GM21576 (cell line): ENCODE measurements around the gene TM9SF2.
"Not testable (repeated sequence)": the region's sequence is repeated elsewhere in the genome, so short reads cannot be mapped to it uniquely, and the experiment has no call there.

Source experiments
- ATAC-seq: cut with Tn5 transposase; IDR thresholded peaks from one replicate; pipeline ENCODE4 v1.9.1; 2021; ENCODE audit warnings: mild to moderate bottlenecking, moderate library complexity; ENCODE audit not compliant: unreplicated experiment

Gene TM9SF2

DNA sequence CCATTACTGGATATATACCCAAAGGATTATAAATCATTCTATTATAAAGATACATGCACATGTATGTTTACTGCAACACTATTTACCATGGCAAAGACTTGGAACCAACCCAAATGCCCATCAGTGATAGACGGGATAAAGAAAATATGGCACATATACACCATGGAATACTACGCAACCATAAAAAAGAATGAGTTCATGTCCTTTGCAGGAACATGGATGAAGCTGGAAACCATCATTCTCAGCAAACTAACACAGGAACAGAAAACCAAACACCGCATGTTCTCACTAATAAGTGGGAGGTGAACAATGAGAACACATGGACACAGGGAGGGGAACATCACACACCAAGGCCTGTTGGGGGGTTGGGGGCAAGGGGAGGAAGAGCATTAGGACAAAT is 9.5 kb upstream of the TM9SF2 start:
- ATAC-seq: not testable (repeated sequence)

DNA sequence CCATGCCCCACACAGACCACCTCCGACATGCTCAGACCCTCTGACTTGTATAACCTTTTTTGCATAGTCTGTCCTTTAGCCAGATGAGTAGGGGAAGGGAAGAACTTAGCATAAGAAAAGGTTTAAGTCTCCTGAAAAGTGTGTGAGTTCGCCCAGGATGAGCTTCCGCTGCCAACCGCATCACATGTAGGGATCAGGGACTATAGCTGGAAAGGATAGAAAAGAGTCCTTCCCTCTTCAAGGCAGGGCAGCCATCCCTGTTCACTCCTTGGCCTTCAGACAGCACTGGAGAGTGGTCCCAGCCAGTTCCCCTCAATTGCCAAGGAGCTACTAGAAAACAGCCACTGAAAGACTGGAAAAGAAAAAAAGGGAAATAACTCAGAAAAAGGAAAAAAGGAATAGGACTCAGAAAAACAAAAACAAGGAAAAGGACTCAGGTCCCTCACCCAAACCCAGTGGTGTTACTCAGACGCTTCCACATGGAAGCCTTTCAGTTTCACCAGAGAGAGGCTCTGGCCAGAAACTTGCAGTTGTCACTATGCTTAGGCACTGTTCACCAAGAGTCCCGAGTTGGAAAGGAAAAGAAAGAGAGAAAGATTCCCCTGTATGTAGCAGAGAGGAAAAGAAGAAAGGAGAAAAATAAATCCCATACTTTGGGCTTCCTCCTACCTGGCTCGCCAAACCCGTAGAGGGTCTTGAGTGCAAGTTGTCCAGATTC is 5.6 kb upstream of the TM9SF2 start:
- ATAC-seq: no peak

DNA sequence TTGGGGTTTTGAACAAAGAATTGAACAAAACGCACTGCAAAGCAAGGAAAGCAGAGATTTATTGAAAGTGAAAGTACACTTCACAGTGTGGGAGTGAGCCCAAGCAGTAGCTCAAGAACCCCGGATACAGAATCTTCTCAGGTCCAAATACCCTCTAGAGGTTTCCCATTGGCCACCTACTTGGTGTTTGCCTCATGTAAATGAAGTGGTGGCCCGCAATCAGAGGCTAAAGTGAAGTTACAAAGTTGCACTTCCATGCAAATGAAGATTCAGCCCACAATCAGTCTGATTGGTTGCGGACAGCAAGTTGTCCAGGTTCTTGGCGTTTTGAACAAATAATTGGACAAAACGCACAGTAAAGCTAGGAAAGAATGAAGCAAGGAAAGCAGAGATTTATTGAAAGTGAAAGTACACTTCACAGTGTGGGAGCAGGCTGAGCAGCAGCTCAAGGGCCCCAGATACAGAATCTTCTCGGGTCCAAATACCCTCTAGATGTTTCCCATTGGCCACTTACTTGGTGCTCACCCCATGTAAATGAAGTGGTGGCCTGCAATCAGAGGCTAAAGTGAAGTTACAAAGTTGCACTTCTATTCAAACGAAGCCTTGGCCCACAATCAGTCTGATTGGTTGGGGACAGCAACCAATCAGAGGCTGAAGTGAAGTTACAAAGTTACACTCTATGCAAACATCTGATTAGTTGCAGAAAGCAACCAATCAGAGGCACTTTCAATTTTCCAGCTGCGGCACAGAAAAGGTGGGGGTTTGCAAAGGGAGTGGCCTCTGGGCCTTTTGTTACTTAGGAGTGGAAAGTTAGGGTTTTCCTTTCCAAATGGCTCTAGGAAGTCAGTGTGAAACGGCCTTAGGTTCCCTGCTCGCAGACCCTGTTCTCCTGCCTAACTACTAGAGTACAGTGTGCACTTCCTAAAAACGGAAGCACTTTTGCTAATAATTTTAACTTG is 4.8 kb upstream of the TM9SF2 start:
- ATAC-seq: peak; percentile 41

DNA sequence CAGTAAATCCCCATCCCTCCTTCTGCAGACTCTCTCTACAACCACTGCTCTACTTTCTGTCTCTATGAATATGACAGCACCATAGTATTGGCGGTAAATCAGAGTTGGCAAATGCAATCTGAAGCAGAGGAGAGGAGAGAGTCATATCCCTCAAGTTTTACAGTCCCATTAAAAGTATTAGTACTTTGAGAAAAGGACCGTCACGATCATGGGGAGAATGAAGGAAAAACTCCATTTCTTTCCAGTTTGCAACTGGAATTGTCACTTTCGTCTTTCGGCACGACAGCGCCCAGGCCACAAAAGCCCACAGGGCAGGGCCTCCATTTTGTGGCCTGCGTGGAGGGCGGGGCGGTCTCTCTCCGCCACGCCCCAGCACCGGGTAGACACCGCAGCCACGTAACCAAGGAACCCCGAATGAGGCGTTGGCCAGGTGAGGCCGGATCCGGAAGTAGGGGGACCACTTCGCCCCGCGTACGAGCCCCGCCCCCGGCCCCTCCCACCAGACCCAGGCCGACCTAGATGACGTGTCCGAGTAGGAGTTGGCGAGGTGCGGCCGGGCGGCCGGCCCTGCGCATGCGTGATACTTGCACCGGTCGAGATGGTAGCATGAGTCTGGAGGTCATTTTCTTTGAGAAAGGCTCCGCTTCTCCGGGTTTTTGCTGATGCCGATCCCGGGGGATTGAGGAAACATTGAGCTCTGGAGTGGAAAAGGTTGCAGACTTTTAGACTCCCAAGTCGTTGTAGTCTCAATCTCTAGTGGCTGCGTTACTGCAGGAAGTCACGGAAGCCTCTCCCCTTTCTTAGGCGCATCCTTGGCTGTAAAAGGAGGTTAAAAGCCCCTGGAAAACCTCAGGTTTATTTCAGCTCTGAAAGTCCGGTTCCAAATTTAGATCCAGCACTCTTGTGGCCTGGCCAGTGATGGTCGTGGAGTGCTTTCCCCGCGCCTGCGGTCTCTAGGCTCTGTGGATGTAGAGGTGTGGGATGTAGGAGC is 2.8 kb upstream of the TM9SF2 start:
- ATAC-seq: peak; percentile 56

DNA sequence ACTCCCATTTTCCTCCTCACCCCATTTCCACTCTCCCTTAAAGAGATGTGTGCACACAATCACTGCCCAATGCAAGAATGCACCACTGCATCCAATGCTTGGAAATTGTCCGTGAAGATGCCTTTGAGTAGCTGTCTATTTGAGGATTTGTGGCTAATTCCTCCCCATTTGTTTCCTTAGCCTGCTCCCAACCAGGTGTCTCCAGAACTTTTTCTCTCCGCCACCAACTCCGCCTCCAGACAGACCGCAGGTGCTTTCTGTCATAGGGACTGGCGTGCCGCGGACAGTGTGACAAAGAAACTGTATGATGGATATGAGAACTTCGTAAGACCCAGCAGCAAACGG is 461 bp upstream of the TM9SF2 start:
- no peak for ATAC-seq

DNA sequence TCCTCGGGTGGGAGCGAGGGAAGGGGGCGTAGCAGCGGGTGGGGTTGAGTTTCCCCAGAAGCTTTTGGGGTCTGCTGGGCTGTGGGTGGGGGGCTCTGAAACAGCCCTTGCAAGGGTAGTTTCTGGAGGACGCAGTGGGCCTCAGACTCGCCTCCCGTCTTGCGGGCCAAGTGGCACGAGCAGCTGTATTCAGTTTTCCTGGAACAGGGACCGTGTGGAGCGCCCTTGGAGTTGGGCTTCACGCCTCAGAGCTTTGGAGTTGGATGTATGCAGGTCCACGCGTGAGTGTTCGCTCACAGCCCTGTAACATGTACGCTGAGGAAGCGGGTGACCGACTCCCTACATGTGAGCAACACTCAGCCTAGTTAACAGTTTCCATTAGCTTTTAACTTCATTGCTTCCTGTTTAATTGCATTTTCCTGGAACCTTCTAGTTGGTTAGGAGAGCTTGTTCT is 603 bp downstream of the TM9SF2 start:
- no peak for ATAC-seq

DNA sequence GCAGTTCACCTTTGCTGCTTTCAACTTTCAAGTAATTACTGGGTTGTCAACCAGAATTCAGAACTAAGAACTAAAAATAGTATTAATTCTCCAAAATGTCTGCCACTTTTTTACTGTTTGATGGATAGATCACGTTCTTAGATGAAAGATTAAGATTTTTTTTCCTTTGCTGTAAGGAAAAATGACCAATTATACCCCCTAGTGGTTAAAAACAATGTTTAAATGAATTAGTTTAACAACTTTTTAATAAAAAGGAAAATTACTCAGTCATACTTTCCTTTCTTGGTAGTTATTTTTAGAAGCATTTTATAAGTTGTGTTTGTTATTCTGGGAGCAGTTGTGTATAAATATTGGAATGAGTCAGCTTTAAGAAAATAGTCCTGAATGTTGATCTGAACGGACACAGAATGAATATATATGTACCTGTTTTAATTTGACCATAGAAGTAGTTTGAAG is 4.6 kb downstream of the TM9SF2 start:
- no peak for ATAC-seq

DNA sequence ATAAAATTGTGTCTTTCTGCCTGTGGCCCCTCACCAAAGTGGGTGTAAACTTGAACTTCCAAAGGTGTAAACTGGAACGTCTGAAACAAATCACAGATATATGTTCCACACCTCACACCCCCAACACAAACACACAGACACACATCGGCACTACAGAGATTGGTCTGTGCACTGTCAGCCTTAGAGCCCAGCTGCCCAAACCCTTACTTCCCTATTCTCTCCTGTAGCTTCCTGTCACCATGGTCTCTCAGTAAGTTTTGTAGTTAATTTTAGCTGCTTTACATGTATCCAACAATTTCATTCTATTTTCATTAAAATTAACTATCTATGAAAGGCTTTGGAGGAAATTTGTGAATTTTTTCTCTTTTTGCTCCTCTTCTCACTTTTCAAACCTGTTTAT is 5.4 kb downstream of the TM9SF2 start:
- ATAC-seq: peak; percentile 73

DNA sequence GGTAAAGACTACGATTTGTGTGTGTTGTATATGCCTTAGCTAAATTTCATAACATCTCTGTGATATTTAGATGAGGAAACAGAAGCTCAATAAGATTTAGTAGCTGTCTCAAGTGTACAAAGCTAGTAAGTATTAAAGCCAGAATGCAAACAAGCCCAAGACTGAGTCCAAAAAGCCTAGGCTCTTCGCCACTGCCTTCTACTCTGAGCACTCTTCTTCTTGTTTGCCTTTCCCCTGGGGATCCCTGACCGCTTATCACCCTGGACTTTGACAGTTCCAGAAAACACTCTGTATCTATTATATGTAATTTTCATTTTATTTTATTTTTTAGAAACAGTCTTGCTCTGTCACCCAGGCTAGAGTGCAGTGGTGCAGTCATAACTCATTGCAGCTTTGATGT is 5.8 kb downstream of the TM9SF2 start:
- ATAC-seq: no peak

DNA sequence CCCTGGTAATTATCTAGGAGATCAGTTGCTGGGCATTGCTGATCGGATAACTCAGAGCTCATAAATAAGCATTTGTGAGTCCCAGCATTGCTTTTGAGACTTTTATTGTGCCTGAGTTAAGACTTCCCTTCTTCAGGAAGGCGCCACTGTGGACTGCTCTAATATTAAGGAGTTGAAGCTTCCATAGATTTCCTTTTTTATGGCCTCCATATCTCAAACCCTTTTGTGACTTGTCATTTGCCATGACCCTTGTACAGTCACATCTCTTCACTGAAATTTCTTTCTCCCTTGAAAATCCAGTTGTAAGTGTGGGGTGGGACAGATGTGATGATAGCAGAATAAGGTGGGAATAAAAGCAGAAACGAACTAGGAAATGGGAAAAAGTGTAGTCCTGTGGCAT is 6.3 kb downstream of the TM9SF2 start:
- ATAC-seq: no peak

DNA sequence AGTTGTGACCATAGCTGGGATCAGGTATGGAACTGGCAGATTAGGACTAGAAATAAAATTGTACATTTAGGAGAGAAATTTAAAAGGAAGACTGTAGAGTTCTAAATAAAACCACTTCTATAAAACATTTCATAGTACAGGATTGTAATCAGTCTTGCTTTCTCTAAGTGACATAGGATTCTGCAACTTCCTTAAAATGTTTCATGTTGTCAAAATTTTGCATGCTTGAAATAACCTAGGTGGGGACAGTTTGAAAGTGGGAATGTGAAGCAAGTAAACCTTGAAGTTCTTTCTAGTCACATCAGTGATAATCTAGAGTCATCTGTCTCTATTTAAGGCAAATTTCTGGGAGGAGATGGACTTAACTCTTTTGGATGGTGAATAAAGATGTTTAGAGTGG is 6.7 kb downstream of the TM9SF2 start:
- ATAC-seq: no peak

DNA sequence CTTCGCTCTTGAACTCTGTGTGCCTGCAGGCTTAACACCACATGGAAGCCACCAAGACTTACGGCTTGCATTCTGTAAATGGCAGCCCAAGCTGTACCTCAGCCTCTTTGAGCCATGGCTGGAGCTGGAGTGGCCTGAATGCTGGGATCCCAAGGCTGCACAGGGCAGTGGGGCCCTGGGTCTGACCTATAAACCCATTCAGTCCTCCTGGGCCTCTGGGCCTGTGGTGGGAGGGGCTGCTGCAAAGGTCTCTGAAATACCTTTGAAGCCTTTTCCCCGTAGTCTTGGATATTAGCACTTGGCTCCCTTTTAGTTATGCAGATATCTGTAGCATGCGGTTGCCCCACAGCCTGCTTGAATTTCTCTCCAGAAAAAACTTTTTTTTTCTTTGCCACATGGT is 8.2 kb downstream of the TM9SF2 start:
- ATAC-seq: no peak

DNA sequence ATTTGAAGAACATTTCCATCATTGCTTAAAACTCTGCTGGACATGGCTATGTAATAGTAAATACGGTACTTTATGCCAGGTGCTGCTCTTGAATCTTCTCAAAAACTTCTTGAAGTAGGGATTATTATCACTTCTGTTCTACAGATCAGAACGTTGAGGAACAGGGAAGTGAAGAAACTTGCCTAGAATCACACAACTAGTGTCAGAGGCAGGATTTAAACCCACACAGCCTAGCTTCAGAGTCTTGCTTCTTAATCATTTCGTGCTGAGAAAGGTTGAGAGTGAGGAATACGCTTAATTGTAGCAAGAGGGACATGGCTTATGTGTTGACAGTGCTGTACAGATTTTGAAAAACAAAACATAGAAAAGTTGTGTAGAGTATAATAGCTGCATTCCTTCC is 13.5 kb downstream of the TM9SF2 start:
- no peak for ATAC-seq

DNA sequence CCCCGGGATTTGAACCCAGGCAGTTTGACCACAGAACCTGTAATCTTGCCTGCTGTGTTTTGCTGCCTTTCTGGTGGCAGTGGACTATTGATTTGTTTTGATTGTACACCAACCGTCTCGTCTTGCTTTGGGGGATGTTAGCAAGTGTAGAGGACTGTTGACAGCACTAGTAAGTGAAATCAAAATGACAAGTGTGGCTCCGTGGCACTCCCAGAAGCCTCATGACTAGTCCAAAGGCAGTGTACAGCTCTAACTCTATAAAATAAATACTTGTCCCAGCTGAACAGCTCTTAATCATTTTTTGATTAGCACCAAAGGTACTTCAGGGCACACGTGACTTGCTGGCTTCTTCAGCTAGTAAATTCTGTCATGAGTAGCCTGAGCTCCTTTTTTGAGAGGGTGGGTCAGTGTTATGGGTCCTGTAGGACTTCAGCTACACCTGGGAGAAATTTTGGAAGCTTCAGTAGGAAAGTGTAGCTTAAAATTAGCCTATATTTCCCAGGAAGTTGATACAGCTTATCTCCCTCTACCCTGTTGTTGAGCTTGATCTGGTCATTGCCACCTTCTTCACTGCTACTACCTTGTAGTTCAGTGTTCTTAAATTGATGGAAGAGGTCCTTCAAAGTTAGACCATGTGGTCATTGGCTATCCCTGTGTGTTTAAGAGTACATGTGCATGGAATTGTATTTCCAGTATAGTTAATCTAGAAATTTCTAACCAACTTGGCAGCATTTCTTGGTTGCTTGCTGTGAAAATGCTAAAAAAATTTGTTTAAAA is 15.1 kb downstream of the TM9SF2 start:
- ATAC-seq: no peak

DNA sequence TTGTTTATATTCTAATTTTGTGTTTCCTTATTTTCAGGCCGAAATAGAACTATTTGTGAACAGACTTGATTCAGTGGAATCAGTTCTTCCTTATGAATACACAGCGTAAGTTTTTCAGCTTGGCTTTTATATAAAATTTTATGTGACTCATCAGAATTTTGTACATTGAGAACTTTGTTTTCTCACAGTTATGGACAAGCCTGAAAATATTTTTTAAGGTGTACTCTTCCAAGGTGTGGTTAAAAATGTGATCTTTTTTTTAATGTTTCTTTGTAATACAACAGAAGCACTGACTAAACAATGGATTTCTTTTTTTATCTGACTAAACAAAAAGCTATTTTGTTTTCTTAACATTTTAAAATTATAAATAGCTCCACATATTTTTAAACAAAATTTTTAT is 16.3 kb downstream of the TM9SF2 start:
- no peak for ATAC-seq

DNA sequence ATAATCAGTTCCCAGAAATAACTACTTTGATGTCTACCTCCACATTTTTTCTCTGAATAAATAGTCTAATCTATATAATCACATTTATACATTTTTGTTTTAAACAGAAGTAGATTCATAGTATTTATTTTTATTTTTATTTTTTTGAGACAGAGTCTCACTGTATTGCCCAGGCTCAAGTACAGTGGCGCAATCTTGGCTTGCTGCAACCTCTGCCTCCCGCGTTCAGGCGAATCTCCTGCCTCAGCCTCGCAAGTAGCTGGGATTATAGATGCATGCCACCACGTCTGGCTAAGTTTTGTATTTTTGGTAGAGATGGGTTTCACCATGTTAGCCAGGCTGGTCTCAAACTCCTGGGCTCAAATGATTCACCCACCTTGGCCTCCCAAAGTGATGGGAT is 16.7 kb downstream of the TM9SF2 start:
- ATAC-seq: no peak

DNA sequence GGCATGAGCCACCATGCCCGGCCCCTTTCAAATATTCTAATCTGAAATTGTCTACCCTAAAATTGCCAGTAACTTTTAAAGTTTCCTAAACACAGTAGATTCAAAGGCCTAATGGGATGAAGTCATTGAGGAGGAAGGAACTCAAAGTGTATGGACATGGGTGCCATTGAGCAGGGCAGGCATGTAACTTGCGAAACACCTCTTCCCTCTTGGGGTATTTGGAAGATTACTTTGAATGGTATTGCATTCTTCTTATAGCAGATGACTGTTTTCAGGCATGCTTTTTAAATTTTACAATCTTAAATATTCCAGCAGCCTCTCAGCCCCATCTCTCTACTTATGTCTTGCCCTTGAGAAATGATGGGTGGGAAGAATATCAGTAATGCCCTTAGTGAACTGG is 21.0 kb downstream of the TM9SF2 start:
- no peak for ATAC-seq

DNA sequence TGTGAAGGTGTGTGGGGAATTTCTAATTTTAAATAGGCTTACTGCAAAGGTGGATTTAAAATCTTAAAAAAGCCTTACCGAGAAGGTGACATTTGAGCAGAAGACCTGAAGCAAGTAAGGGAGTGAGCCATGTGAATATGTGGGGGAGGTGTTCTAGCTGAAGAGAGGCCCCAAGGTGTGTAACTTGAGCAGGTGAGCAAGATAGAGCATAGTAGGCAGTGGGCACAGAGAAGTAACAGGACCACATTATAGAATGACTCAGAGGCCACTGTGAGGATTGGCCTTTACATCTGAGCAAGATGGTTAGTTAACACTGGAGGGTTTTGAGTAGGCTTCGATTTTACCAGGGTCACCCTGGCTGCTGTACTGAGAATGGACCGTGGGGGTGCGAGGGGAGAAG is 22.6 kb downstream of the TM9SF2 start:
- ATAC-seq: no peak

DNA sequence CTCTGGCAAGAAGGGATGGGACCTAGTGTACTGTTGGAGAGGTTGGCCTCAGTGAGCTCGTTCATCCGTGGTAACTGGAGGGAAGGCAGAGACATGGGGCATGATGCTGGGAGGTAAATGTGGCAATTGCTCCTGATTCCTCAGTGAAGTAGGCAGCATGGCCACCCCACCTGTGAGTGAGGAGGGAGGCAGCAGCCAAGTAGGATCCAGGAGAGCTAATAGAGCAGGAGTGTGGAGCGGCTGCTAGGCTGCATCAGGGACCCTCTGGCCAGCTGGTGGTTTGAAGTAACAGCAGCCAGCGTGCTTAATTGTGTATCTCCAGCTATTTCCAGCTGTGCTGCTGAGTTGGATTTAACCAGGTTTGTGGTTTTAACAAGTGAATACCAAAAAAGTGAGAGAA is 24.7 kb downstream of the TM9SF2 start:
- no peak for ATAC-seq

DNA sequence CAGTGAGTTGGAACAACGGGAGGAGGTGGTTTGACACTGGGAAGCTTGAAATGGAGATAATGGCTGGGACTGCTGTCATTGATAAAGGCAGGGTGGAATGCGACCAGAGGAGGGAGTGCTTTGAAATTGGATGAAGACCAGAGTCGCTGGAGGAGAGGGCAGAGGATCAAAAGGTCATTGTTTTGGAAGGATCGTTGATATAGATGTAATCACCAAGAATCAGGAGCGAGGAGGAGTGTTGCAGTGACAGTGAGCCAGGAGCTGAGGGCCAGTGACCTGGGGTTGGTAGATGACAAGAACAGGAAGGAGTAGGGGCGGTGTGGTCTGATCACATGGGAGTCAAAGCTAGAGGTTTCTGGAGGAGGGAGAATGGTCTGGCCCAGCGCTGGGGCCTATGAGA is 25.3 kb downstream of the TM9SF2 start:
- ATAC-seq: no peak
